HCT116 (cell line): ENCODE measurements around the gene IFNA1. TPM values are rescaled to one million over a fixed set of nuclear protein-coding genes. Genes with fewer than 3 reads are reported as not detected.

Source experiments
- total RNA-seq: library from RNA; stranded (reverse); gene quantifications from one replicate; pipeline ENCODE4 v1.2.1, GENCODE V29; 2021; ENCODE audit not compliant: unreplicated experiment

Gene IFNA1
- total RNA-seq, 1 experiment from 2014 or later: not detected

Other genes starting within 250 kb of the IFNA1 start
- not detected for gene IFNA7, start 238.2 kb upstream of the IFNA1 start, total RNA-seq
- gene IFNA10, start 233.3 kb upstream of the IFNA1 start, total RNA-seq: not detected
- not detected for gene IFNA16, start 223.1 kb upstream of the IFNA1 start, total RNA-seq
- gene IFNA17, start 212.2 kb upstream of the IFNA1 start, total RNA-seq: not detected
- not detected for gene IFNA14, start 200.4 kb upstream of the IFNA1 start, total RNA-seq
- not detected for gene IFNA5, start 135.1 kb upstream of the IFNA1 start, total RNA-seq
- 16.4 TPM for gene KLHL9, start 105.0 kb upstream of the IFNA1 start, total RNA-seq
- gene IFNA6, start 89.6 kb upstream of the IFNA1 start, total RNA-seq: not detected
- not detected for gene IFNA13, start 72.4 kb upstream of the IFNA1 start, total RNA-seq
- not detected for gene IFNA2, start 55.0 kb upstream of the IFNA1 start, total RNA-seq
- gene IFNA8, start 31.3 kb upstream of the IFNA1 start, total RNA-seq: not detected
- gene IFNE, start 41.9 kb downstream of the IFNA1 start, total RNA-seq: 0.96 TPM